RWPE2 (cell line): ENCODE results near the gene GNAI3.

Source experiments
- ATAC-seq: fragments of 200-7000 bp; cut with Tn5 transposase; 3 replicates; pipeline ENCODE4 v1.9.1; 2021; ENCODE audit warnings: low read depth
- DNase-seq: peaks from one replicate; pipeline ENCODE4 v3.0.0-alpha.2; 2020; ENCODE audit warnings: low spot score
- H3K27ac ChIP-seq: fragments of 450-650 bp; 2 replicates; pipeline ENCODE4 v1.5.1; 2017; ENCODE audit warnings: mild to moderate bottlenecking; ENCODE audit not compliant: poor library complexity, severe bottlenecking
- H3K27me3 ChIP-seq: fragments of 250-450 bp; sonication (Bioruptor Pico); 2 replicates; pipeline ENCODE4 v1.5.1; 2021; ENCODE audit warnings: mild to moderate bottlenecking, moderate library complexity; ENCODE audit not compliant: insufficient read depth, poor library complexity, severe bottlenecking
- H3K36me3 ChIP-seq: fragments of 250-450 bp; sonication (Bioruptor Pico); 2 replicates; pipeline ENCODE4 v1.5.1; 2020; ENCODE audit warnings: low read depth, mild to moderate bottlenecking, moderate library complexity
- H3K4me1 ChIP-seq: fragments of 250-450 bp; sonication (Bioruptor Pico); 2 replicates; pipeline ENCODE4 v1.5.1; 2021; ENCODE audit warnings: mild to moderate bottlenecking, moderate library complexity; ENCODE audit not compliant: insufficient read depth, poor library complexity, severe bottlenecking
- H3K4me3 ChIP-seq: fragments of 250-450 bp; sonication (Bioruptor Pico); 2 replicates; pipeline ENCODE4 v1.5.1; 2021; ENCODE audit warnings: mild to moderate bottlenecking, moderate library complexity; ENCODE audit not compliant: severe bottlenecking
- H3K9me3 ChIP-seq: fragments of 250-450 bp; sonication (Bioruptor Pico); 2 replicates; pipeline ENCODE4 v1.5.1; 2021; ENCODE audit warnings: mild to moderate bottlenecking, moderate library complexity; ENCODE audit not compliant: severe bottlenecking
- TF ChIP-seq, protein P1 (sequence below): fragments of 450-650 bp; IDR thresholded peaks from one replicate; pipeline ENCODE4 v1.5.1; 2017; ENCODE audit warnings: mild to moderate bottlenecking, moderate library complexity; ENCODE audit not compliant: poor library complexity, severe bottlenecking

The GNAI3 gene

DNA sequence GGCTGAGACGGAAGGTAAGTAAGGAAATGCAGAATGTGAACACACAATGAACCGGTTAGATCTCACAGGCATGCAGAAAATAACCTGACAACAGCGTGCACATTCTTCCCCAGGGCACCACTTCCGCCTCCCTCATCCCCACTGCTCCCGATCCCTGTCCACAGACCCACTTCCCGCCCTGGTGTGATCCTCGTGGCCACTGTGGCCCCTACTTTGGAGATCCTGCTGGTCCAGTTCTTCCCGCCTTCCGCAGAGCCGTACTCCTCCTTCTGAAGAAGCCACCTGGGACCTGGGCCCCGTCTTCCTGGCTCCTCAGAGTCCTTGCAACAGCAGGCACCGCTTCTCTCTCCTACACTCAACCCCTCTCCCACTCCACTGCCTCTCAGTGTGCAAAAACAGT is 106.1 kb downstream of the GNAI3 start:
- Histone ChIP-seq H3K4me3 (no peak overlapping the region), H3K36me3 (no peaks in the 10 kb centered on the region), H3K4me1 (peaks cover 40% of the 10 kb centered on the region), H3K27ac (no peak overlapping the region), H3K9me3 (no peaks in the 10 kb centered on the region), H3K27me3 (no peaks in the 10 kb centered on the region)
- TF ChIP-seq, protein P1, sequence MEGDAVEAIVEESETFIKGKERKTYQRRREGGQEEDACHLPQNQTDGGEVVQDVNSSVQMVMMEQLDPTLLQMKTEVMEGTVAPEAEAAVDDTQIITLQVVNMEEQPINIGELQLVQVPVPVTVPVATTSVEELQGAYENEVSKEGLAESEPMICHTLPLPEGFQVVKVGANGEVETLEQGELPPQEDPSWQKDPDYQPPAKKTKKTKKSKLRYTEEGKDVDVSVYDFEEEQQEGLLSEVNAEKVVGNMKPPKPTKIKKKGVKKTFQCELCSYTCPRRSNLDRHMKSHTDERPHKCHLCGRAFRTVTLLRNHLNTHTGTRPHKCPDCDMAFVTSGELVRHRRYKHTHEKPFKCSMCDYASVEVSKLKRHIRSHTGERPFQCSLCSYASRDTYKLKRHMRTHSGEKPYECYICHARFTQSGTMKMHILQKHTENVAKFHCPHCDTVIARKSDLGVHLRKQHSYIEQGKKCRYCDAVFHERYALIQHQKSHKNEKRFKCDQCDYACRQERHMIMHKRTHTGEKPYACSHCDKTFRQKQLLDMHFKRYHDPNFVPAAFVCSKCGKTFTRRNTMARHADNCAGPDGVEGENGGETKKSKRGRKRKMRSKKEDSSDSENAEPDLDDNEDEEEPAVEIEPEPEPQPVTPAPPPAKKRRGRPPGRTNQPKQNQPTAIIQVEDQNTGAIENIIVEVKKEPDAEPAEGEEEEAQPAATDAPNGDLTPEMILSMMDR, result no peak
- DNase-seq, result no peak
- no peak for ATAC-seq

DNA sequence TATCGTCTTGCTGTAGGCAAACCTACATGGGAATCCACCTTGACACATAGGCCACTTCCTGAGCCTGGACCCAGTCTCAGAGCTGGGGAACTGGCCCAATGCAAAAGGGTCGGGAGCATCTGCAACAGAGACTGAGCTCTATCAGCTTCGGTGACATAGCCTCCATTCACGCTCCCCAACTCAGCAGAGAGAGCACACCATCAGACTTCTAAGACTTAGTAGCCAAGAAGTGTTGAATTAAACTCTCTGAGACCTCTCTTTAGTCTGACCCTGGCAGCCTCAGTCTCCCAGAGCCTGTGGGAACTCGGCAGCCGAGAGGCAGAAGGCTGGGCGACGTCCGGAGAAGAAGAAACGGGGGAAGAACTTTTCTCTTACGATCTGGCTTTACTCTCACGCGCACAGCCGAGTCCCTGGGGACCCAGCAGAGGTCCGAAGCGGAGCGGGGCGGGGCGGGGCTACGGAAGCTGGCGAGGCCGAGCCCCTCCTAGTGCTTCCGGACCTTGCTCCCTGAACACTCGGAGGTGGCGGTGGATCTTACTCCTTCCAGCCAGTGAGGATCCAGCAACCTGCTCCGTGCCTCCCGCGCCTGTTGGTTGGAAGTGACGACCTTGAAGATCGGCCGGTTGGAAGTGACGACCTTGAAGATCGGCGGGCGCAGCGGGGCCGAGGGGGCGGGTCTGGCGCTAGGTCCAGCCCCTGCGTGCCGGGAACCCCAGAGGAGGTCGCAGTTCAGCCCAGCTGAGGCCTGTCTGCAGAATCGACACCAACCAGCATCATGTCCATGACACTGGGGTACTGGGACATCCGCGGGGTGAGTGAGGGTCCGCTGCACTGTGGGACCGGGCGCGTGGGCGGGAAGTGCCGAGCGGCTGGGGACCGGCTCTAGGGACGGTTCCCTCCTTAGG is 107.5 kb downstream of the GNAI3 start, which contains the start of gene GSTM4:
TSS of gene GSTM4 (plus strand) at position 485 of the 905 bp plus-strand sequence. CDS start at position 776, 291 bp downstream.
- DNase-seq, result no peak
- peaks cover 30% of the 10 kb centered on the region for H3K4me1 ChIP-seq
- H3K36me3 ChIP-seq, result no peaks in the 10 kb centered on the region
- H3K4me3 ChIP-seq, result peak within 1 kb of the TSS; percentile 50
- TF ChIP-seq, protein P1, result no peak
- H3K9me3 ChIP-seq, result no peaks in the 10 kb centered on the region
- H3K27me3 ChIP-seq, result no peaks in the 10 kb centered on the region
- H3K27ac ChIP-seq, result no peak within 1 kb of the TSS
- peak; percentile 82 for ATAC-seq

DNA sequence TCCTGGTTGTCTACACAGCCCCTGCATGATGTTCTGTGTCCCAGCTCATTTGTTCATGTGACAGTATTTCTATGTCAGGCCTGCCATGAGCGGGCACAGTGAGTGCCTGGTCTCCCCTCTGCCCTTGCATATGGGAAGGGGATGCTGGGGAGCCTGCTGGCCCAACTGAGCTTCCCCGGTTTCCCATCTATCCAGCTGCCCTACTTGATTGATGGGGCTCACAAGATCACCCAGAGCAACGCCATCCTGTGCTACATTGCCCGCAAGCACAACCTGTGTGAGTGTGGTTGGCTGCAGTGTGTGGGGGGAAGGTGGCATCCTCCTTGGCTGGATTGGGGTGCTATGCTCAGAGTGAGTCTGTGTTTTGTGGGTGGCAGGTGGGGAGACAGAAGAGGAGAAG is 109.0 kb downstream of the GNAI3 start:
- TF ChIP-seq, protein P1, result no peak
- Histone ChIP-seq H3K4me1 (peaks cover 20% of the 10 kb centered on the region), H3K4me3 (no peak overlapping the region), H3K36me3 (no peaks in the 10 kb centered on the region), H3K9me3 (no peaks in the 10 kb centered on the region), H3K27me3 (no peaks in the 10 kb centered on the region), H3K27ac (no peak overlapping the region)
- DNase-seq, result no peak
- no peak for ATAC-seq

DNA sequence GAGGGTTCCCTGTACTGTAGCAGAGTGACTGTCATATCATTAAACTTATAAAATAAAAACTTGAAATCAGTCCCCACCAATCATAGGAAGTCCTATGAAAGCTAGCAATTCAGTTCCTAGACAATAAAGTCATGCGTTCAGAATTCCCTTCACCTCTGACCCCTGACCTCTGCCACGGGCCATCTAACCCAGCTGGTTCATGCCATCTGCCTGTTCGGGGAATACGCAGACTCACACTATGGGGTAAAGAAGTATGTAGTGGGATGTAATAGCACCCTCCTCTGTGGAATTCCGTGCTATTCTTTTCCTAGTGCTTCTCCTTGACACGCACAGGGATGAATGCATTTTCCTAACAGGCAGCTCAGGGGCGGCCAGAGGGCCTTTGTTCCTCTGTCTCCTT is 109.6 kb downstream of the GNAI3 start:
- Histone ChIP-seq H3K27ac (no peak overlapping the region), H3K27me3 (no peaks in the 10 kb centered on the region), H3K4me1 (peaks cover 15% of the 10 kb centered on the region), H3K9me3 (no peaks in the 10 kb centered on the region), H3K36me3 (no peaks in the 10 kb centered on the region), H3K4me3 (no peak overlapping the region)
- ATAC-seq (no peak), DNase-seq (no peak)
- TF ChIP-seq, protein P1, result no peak

DNA sequence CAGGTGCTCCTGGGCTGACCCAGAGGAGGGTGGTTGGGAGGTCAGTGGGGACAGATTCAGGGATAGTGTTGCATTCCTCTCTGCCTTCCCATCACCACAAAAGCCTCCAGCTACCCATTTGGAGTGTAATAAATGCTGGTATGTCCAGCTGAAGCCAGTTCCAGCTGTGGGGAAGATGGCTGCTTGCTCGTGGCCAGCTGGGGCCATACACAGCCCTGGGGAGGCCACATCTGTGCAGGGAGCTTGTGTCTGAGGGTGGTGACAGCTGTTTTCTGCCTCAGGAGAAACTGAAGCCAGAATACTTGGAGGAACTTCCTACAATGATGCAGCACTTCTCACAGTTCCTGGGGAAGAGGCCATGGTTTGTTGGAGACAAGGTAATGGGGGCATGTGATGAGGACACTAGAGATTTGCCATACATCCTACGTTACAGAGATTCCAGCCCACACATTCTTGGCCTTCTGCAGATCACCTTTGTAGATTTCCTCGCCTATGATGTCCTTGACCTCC is 110.2 kb downstream of the GNAI3 start:
- no peak for DNase-seq
- no peaks in the 10 kb centered on the region for H3K9me3 ChIP-seq
- TF ChIP-seq, protein P1, result no peak
- ATAC-seq, result no peak
- H3K27me3 ChIP-seq, result no peaks in the 10 kb centered on the region
- H3K36me3 ChIP-seq, result no peaks in the 10 kb centered on the region
- no peak overlapping the region for H3K4me3 ChIP-seq
- no peak overlapping the region for H3K27ac ChIP-seq
- H3K4me1 ChIP-seq, result peaks cover 8% of the 10 kb centered on the region
